ENCODE results near the gene WSCD2. TPM values are rescaled to one million over a fixed set of nuclear protein-coding genes. Genes with fewer than 3 reads are reported as not detected.

WSCD2 gene
- total RNA-seq, 2 donors from 2014 or later: 0.15 to 0.74 TPM

DNA sequence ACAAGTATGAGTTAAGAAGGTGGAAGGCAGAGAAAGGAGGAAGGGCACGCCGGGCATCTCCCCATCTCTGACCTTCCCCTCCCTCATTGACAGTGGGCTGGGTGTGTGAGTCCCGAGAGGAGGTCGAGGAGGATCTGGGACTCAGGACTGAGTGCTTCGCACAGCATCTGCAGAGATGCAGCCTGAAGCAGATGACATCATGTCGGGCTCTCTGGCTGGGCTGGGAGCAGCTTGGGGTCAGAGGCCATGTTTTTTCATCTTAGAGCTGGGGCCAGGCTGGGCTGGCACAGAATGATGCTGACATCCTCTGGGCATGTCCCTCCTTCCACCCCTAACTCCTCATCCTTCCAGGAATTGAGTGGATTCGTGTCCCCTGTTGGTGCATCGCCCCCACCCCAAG, 166.6 kb downstream of the WSCD2 start:
- no peak for DNase-seq
- TF ChIP-seq, protein P1, sequence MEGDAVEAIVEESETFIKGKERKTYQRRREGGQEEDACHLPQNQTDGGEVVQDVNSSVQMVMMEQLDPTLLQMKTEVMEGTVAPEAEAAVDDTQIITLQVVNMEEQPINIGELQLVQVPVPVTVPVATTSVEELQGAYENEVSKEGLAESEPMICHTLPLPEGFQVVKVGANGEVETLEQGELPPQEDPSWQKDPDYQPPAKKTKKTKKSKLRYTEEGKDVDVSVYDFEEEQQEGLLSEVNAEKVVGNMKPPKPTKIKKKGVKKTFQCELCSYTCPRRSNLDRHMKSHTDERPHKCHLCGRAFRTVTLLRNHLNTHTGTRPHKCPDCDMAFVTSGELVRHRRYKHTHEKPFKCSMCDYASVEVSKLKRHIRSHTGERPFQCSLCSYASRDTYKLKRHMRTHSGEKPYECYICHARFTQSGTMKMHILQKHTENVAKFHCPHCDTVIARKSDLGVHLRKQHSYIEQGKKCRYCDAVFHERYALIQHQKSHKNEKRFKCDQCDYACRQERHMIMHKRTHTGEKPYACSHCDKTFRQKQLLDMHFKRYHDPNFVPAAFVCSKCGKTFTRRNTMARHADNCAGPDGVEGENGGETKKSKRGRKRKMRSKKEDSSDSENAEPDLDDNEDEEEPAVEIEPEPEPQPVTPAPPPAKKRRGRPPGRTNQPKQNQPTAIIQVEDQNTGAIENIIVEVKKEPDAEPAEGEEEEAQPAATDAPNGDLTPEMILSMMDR (IDR thresholded peaks at IDR 0.05): no peak
- Histone ChIP-seq H3K27me3 (no peaks in the 10 kb centered on the region), H3K36me3 (no peaks in the 10 kb centered on the region), H3K9me3 (no peaks in the 10 kb centered on the region), H3K4me1 (no peaks in the 10 kb centered on the region), H3K4me3 (no peak overlapping the region), H3K27ac (no peak overlapping the region), H3K9ac (ENCODE audit: low read depth in 2 of 2, low read length in 2 of 2) (no peak overlapping the region)
- intact Hi-C loops (cut with DNase I): no loop called here

DNA sequence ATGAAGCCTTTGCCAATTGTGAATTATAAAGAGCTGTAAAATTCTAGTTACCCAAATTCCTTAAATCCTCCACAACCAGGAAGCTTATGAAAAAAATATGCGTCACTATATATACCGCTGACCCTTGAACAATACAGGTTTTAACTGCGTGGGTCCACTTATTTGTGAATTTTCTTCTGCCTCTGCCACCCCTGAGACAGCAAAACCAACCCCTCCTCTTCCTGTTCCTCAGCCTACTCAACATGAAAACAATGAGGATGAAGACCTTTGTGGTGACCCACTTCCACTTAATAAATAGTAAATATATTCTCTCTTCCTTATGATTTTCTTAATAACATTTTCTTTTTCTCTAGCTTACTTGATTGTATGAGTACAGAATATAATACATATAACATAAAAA, 167.9 kb downstream of the WSCD2 start:
- TF ChIP-seq, protein P1 (IDR thresholded peaks at IDR 0.05): no peak
- Histone ChIP-seq H3K9me3 (no peaks in the 10 kb centered on the region), H3K9ac (ENCODE audit: low read depth in 2 of 2, low read length in 2 of 2) (no peak overlapping the region), H3K27me3 (no peaks in the 10 kb centered on the region), H3K27ac (no peak overlapping the region), H3K36me3 (no peaks in the 10 kb centered on the region), H3K4me3 (no peak overlapping the region), H3K4me1 (no peaks in the 10 kb centered on the region)
- no peak for DNase-seq
- intact Hi-C loops (cut with DNase I): no loop called here

DNA sequence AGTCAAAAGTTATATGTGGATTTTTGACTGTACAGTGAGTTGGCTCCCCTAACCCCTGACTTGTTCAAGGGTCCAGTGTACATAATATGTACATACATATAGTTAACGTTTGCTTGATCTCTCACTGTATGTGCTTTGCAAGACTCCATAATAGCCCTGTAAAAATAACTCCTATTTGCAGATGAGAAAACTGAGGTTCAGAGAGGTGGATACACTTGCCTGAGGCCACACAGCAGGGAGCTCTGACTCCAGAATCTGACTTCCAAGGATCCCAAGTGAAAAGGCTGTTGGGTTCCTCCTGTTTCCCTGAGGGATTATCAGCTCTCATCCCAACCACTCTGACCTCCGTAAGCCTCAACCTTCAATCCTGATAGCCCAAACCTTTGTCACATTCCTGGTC, 168.3 kb downstream of the WSCD2 start:
- no peak overlapping the region for H3K9ac ChIP-seq (ENCODE audit: low read depth in 2 of 2, low read length in 2 of 2)
- H3K4me1 ChIP-seq: no peaks in the 10 kb centered on the region
- H3K4me3 ChIP-seq: no peak overlapping the region
- no peak for DNase-seq
- H3K9me3 ChIP-seq: no peaks in the 10 kb centered on the region
- TF ChIP-seq, protein P1 (IDR thresholded peaks at IDR 0.05): no peak
- no peaks in the 10 kb centered on the region for H3K36me3 ChIP-seq
- no peak overlapping the region for H3K27ac ChIP-seq
- intact Hi-C loops (cut with DNase I): no loop called here
- H3K27me3 ChIP-seq: no peaks in the 10 kb centered on the region

DNA sequence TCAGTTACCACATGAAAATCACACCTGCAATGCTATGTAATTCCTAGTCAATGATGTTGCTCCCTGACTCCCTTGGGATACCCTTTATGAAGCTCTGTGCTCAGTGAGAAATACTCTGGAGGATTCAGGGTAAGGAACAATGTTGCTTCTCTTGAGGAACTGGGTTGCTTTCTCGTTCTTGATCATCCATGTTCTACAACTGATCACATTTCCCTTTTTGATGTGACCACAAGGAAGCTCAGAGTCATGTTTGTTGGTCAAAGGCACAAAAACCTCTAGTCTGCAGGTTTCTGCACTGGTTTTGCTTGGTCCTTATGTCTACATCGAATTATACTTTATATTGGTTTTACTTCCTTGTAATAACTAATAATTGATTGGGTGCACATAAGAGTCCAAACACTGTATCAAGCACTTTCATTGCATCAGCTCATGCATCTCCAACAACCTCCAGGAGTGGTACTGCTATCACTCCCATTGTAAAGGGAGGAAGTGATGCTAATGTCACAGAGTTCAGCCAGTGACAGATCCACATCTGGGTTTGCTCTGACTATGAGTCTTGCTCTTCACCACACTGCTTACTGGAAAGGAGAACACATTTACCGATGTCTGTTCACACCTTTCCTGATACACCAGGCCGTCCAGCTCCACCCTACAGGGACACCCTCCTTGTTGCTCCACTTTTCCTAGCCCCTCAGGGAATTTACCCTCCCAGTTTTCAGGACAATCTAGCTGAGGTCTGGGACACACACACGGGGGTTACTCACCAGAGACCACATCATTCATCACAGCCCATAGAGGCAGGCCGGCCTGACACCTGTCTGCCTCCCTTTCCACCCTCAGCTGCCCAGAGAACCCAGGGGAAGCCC, 169.0 kb downstream of the WSCD2 start:
- Histone ChIP-seq H3K9ac (ENCODE audit: low read depth in 2 of 2, low read length in 2 of 2) (no peak overlapping the region), H3K27me3 (no peaks in the 10 kb centered on the region), H3K4me3 (no peak overlapping the region), H3K36me3 (no peaks in the 10 kb centered on the region), H3K4me1 (no peaks in the 10 kb centered on the region), H3K9me3 (no peaks in the 10 kb centered on the region), H3K27ac (no peak overlapping the region)
- intact Hi-C loops (cut with DNase I): no loop called here
- TF ChIP-seq, protein P1 (IDR thresholded peaks at IDR 0.05): no peak
- DNase-seq: no peak

DNA sequence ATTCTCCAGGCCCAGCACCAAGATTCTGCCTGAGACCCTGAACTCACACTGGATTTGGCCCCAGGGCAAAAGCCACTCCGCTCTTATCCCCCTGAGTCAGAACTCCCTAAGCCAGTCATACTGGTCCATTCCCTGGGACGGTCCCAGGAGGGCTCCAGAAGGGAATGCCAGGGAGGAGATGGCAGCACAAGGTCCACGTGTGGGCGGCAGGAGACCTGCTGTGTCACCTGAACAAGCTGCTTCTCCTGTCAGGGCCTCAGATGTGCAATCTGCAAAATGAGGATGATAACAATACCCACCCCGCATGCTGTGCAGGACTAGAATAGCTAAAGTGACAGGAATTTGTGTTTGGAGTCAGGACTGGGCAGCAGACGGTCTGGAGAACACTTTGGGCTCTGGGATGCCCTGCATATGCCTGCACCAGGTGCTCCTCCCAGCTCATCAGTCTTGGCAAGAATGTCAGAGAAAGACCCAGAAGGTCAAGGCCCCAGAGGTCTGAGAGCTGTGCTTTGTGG, 169.7 kb downstream of the WSCD2 start:
- no peaks in the 10 kb centered on the region for H3K27me3 ChIP-seq
- H3K36me3 ChIP-seq: no peaks in the 10 kb centered on the region
- TF ChIP-seq, protein P1 (IDR thresholded peaks at IDR 0.05): no peak
- intact Hi-C loops (cut with DNase I): no loop called here
- H3K9me3 ChIP-seq: no peaks in the 10 kb centered on the region
- no peaks in the 10 kb centered on the region for H3K4me1 ChIP-seq
- no peak overlapping the region for H3K4me3 ChIP-seq
- H3K27ac ChIP-seq: no peak overlapping the region
- H3K9ac ChIP-seq (ENCODE audit: low read depth in 2 of 2, low read length in 2 of 2): no peak overlapping the region
- DNase-seq: no peak

All from colonic mucosa (tissue), 4 donors.